ENCODE measurements around the gene FAAH.

FAAH gene

GRCh38 chr1:46446646-46447498, 52.8 kb downstream of the FAAH start:
- Histone ChIP-seq H3K27me3 (ENCODE audit: insufficient read depth, poor library complexity, severe bottlenecking) (peaks cover 49% of the 10 kb centered on the region), H3K4me3 (replicated peaks; ENCODE audit: insufficient read depth, low read length) (no peak overlapping the region), H3K27ac (replicated peaks) (no peak overlapping the region)
- no peak for TF ChIP-seq SPI1 (IDR thresholded peaks at IDR 0.05; ENCODE audit: borderline replicate concordance, low read depth)
- no peak for TF ChIP-seq GABPA (IDR thresholded peaks at IDR 0.05; ENCODE audit: low read depth)
- peak; percentile 95 for TF ChIP-seq CTCF (IDR thresholded peaks at IDR 0.05; ENCODE audit: insufficient read depth, low read length)
- peak in 1 of 2 experiments; percentile 80 for DNase-seq (ENCODE audit: low read depth in 1 of 2, low spot score in 1 of 2)

DNA sequence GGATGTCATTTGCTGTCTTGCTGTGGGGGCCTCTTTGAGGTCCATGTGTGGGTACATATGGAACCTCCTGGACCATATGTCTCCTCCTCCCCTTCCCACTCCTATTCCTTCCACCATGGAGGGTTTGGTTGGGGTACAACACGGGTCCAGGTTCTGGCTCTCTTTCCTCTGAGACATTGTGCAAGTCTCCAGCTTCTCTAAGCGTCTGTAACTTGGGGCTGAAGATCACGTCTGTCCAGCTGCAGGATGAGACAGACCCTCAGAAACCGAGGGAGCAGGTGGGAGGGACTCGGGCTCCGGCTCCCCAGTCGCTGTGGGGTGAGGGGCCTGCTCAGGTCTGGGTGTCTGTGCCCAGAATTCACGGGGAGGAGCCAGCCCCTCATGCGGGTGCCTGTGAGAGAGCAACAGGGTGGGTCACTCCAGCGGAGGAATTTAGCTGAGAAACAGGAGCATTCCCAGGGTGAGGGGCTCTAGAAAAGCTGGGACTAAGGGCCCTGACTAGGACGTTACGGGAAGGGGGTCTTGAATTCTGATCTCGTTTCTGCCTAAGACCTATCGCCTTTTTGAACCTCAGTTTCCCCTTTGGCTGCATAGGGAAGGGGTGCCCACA, 53.5 kb downstream of the FAAH start:
- Histone ChIP-seq H3K4me3 (replicated peaks; ENCODE audit: insufficient read depth, low read length) (no peak overlapping the region), H3K27me3 (ENCODE audit: insufficient read depth, poor library complexity, severe bottlenecking) (peaks cover 51% of the 10 kb centered on the region), H3K27ac (replicated peaks) (no peak overlapping the region)
- no peak for TF ChIP-seq GABPA (IDR thresholded peaks at IDR 0.05; ENCODE audit: low read depth)
- TF ChIP-seq POLR2AphosphoS5 (IDR thresholded peaks at IDR 0.05; ENCODE audit: low read depth): no peak
- TF ChIP-seq SPI1 (IDR thresholded peaks at IDR 0.05; ENCODE audit: borderline replicate concordance, low read depth): no peak
- no peak for TF ChIP-seq CTCF (IDR thresholded peaks at IDR 0.05; ENCODE audit: insufficient read depth, low read length)
- no peak for TF ChIP-seq REST (IDR thresholded peaks at IDR 0.05; ENCODE audit: insufficient replicate concordance, low read depth)
- no peak for DNase-seq (ENCODE audit: low read depth in 1 of 2, low spot score in 1 of 2)

GRCh38 chr1:46448109-46448911, 54.2 kb downstream of the FAAH start:
- no peak for TF ChIP-seq CTCF (IDR thresholded peaks at IDR 0.05; ENCODE audit: insufficient read depth, low read length)
- no peak for TF ChIP-seq POLR2AphosphoS5 (IDR thresholded peaks at IDR 0.05; ENCODE audit: low read depth)
- TF ChIP-seq REST (IDR thresholded peaks at IDR 0.05; ENCODE audit: insufficient replicate concordance, low read depth): no peak
- TF ChIP-seq SPI1 (IDR thresholded peaks at IDR 0.05; ENCODE audit: borderline replicate concordance, low read depth): no peak
- no peak for TF ChIP-seq GABPA (IDR thresholded peaks at IDR 0.05; ENCODE audit: low read depth)
- no peak for DNase-seq (ENCODE audit: low read depth in 1 of 2, low spot score in 1 of 2)
- H3K27ac ChIP-seq (replicated peaks): no peak overlapping the region
- H3K27me3 ChIP-seq (ENCODE audit: insufficient read depth, poor library complexity, severe bottlenecking): peaks cover 55% of the 10 kb centered on the region
- H3K4me3 ChIP-seq (replicated peaks; ENCODE audit: insufficient read depth, low read length): no peak overlapping the region

Data from HL-60 (cell line).